Breast epithelium (tissue), 3 donors: ENCODE data around the gene ZSCAN26.

Source experiments
- CTCF ChIP-seq, 3 donors: fragments of 450-650 bp; IDR thresholded peaks; one replicate each; pipeline ENCODE4 v1.5.1; 2016 to 2017; ENCODE audit warnings: antibody characterized with exemption in 3 of 3, mild to moderate bottlenecking in 3 of 3, moderate library complexity in 3 of 3
- POLR2A ChIP-seq: fragments of 450-650 bp; IDR thresholded peaks from one replicate; pipeline ENCODE4 v1.6.1; 2016; ENCODE audit warnings: antibody characterized with exemption, mild to moderate bottlenecking, moderate library complexity
- POLR2AphosphoS5 ChIP-seq, 3 donors: sonication (generic); formaldehyde crosslinking; IDR thresholded peaks; one replicate each; pipeline ENCODE4 v1.6.1; 2017; ENCODE audit warnings: antibody characterized with exemption in 3 of 3

GRCh38 chr6:28274888-28275287, 7.9 kb downstream of the ZSCAN26 start:
- TF ChIP-seq CTCF (IDR thresholded peaks at IDR 0.05): no peak
- TF ChIP-seq POLR2AphosphoS5 (IDR thresholded peaks at IDR 0.05): no peak
- TF ChIP-seq POLR2A: no peak
